Suppressor macrophage treated with lipopolysaccharide for 1 hour (primary cell): ENCODE data around the gene PIP4K2A.
A peak's percentile ranks its signal among the peaks of the same experiment; 100 is the strongest.
"Not testable (repeated sequence)": the region's sequence is repeated elsewhere in the genome, so short reads cannot be mapped to it uniquely, and the experiment has no call there.

ENCODE experiments used
- DNase-seq, 3 donors: peaks; one replicate each; pipeline ENCODE4 v3.0.0-alpha.2; 2020 to 2022

PIP4K2A gene

DNA sequence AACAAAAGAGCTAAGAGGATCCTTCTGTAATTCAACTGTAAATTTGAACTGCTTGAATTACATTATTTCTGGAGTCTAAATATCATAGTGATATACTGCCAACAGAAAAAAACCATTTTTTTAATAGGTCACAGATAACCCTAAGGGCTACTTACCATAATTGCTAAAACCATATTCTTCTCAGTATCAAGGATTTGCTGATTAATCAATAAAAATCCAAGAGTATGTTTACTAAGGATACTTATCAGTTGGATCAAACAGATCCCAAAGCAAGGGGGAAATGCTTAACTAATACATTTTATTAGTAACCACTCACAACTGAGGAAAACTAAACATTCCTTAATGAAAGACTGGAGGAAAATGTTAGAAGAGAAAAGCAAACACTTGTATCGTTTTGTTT, 166.0 kb downstream of the PIP4K2A start:
- no peak for DNase-seq

DNA sequence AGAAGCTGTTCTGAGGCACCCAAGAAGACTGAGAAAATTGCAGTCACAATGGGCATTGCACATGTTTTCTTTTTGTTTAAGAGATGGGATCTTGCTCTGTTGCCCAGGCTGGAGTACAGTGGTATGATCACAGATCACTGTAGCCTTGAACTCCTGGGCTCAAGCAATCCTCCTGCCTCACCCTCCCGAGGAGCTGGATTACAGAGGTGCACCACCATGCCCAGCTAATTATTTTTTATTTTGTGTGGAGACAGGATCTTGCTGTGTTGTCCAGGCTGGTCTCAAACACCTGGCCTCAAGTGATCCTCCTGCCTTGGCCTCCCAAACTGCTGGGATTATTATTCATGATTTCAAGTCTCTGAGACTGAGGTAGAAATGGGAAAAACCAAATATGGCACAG, 168.7 kb downstream of the PIP4K2A start:
- DNase-seq = no peak

GRCh38 chr10:22544325-22545068, 169.9 kb downstream of the PIP4K2A start:
- no peak for DNase-seq

DNA sequence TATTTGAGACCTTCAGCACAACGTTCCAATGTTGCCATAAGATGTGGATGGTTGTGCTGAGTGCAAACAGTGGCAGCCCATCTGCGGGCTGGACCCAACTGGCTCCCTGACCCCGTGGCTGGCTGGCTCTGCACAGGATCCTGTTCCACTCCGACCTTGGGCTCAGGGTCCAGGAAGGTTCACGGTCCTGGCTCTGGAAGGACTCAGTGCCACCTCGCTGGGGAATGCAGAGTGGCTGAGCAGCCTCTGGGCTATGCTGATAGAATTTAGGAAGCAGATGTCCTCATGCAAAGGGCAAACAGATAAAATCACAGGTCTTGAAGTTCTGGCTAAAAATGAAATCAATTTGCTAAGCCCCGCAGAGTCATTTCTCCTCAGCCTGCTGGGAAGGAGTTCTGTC, 171.6 kb downstream of the PIP4K2A start:
- DNase-seq = no peak

GRCh38 chr10:22541900-22542299, 172.5 kb downstream of the PIP4K2A start:
- DNase-seq = no peak

DNA sequence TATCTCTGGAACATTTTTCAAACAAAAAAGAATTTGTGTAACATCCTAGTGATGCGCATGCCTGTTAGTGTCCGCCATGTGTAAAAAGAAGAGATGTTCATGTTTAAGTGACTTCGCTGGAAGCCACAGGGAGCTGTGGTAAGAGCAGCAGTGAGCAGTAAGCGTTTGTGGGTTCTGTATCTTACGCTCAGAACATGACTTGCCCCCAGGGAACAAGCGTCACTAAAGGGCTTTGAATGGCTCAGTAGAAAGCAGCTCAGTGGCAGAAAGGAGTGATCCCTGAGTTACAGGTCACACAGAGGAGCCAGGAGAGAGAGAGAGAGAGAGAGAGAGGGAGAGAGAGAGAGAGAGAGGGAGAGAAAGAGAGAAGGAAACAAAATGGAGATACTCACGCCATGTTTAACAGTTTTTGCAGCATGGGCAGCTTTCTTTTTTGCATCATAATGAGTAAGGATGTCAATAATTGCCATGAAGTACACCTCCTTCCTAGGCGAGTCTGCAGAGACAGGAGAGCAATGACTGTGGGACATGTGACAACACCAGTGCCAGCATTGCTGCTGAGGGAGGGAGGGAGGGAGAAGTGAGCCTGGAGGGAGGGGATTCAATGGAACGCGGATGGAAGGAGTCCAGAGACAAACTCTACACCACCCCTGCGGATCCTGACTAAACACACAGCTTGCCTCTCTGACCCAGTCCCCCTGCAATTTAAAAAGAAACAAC, 174.6 kb downstream of the PIP4K2A start:
- no peak for DNase-seq

- DNase-seq = no peak
Measured at GRCh38 chr10:22537810-22538209, 176.6 kb downstream of the PIP4K2A start.

DNA sequence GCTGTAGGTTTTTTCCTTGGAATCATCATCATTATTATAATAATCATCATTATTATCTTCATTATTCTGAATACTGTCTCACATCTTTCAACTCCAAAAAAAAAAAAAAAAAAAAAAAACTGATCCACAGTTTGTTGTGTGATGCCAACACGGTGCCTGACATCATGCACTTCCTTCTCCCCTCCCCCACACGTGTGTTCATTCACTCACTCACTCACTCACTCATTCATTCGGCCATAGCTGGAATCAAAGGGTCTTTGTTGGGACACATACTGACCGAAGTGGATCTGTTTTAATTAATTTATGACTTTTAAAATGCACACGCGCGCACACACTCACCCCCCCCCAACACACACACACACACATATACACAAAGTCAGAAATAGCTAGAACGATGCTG, 177.8 kb downstream of the PIP4K2A start:
- DNase-seq = no peak

DNA sequence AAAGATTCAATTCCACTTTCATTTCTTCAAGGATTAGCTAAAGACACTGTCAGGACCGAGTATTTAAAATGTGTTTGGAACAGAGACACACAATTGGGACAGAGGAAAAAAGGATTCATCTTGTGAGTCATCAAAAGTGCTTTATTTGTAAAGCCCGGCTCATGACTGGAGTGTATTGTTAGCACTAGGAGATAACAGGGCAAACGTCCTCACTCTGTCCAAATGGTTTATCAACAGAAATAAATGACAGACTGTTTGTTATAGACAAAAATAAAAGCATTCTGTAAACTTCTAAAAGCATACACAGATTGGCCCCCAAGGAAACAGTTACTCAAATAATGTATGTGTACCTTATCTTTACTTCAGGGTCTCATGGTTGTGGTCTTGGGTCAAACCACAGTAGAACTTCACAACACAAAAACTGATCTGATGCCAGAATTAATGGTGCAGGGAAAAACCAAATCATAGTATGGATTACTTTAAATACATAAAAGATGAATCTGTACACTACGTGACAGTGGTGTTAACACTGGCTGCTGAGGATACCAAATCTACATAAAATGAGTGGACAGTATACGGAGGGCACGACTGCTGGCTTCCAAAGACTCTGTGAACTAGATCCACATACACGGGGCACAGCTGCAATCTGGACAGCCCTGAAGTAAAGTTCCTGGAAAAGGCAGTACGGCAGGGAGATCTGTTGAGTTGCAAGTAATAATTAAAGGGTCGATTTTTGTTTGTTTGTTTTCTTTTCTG, 179.4 kb downstream of the PIP4K2A start:
- no peak for DNase-seq

DNA sequence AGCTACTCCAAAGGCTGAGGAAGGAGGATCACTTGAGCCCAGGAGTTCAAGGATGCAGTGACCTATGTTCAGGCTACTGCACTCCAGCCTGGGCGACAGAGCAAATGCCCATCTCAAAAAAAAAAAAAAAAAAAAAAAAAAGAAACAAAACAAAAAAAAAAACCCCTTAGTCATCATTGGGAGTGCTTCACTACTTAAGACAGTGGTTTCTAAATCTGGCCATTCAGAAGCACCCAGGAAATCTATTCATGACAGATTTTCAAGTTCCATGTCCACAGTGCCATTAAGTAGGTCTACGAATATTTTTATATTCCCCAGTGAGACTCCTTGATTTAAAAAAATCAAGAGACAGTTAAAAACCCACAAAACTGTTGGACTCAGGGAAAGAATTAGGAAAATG, 182.9 kb downstream of the PIP4K2A start:
- DNase-seq = no peak

- no peak for DNase-seq
Measured at GRCh38 chr10:22531008-22531407, 183.4 kb downstream of the PIP4K2A start.

- no peak for DNase-seq
Measured at GRCh38 chr10:22527520-22527919, 186.9 kb downstream of the PIP4K2A start.

GRCh38 chr10:22524333-22524732, 190.0 kb downstream of the PIP4K2A start:
- not testable (repeated sequence) for DNase-seq

- DNase-seq = not testable (repeated sequence)
Measured at GRCh38 chr10:22520645-22521044, 193.7 kb downstream of the PIP4K2A start.

DNA sequence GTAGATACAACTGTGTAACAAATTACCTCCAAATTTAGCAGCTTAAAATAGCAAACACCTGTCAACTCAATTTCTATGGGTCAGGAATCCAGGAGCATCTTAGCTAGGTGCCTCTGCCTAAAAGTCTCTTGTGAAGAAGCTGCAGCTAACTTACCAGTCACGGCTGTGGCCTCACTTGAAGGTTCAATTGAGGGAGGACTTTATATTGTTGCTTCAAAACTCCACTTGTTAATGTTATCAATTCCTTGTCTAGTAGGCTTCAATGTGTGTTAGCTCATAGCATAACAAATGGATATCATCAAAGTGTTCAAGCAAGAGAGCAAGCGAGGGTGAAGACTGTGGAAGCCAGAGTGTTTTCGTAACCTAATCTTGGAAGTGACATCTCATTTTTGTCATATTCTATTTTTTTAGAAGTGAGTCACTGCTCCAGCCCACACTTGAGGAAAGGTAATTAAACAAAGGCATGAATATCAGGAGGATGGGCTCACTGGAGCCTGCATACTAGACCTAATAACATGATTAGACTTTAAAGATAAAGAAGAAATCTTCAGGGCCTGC, 196.1 kb downstream of the PIP4K2A start:
- DNase-seq = no peak

- DNase-seq = no peak
Measured at GRCh38 chr10:22515009-22515408, 199.4 kb downstream of the PIP4K2A start.

GRCh38 chr10:22514414-22514758, 200.0 kb downstream of the PIP4K2A start:
- DNase-seq = not testable (repeated sequence)

GRCh38 chr10:22513483-22514413, 200.6 kb downstream of the PIP4K2A start:
- not testable (repeated sequence) for DNase-seq

DNA sequence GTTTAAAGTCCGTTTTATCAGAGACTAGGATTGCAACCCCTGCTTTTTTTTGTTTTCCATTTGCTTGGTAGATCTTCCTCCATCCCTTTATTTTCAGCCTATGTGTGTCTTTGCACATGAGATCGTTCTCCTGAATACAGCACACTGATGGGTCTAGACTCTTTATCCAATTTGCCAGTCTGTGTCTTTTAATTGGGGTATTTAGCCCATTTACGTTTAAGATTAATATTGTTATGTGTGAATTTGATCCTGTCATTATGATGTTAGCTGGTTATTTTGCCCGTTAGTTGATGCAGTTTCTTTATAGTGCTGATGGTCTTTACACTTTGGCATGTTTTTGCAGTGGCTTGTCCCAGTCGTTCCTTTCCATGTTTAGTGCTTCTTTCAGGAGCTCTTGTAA, 202.4 kb downstream of the PIP4K2A start:
- DNase-seq = not testable (repeated sequence)

DNA sequence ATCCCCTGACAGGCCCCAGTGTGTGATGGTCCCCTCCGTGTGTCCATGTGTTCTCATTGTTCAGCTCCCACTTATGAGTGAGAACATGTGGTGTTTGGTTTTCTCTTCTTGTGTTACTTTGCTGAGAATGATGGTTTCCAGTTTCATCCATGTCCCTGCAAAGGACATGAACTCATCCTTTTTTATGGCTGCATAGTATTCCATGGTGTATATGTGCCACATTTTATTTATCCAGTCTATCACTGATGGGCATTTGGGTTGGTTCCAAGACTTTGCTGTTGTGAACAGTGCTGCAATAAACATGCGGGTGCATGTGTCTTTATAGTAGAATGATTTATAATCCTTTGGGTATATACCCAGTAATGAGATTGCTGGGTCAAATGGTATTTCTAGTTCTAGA, 206.2 kb downstream of the PIP4K2A start:
- not testable (repeated sequence) for DNase-seq

DNA sequence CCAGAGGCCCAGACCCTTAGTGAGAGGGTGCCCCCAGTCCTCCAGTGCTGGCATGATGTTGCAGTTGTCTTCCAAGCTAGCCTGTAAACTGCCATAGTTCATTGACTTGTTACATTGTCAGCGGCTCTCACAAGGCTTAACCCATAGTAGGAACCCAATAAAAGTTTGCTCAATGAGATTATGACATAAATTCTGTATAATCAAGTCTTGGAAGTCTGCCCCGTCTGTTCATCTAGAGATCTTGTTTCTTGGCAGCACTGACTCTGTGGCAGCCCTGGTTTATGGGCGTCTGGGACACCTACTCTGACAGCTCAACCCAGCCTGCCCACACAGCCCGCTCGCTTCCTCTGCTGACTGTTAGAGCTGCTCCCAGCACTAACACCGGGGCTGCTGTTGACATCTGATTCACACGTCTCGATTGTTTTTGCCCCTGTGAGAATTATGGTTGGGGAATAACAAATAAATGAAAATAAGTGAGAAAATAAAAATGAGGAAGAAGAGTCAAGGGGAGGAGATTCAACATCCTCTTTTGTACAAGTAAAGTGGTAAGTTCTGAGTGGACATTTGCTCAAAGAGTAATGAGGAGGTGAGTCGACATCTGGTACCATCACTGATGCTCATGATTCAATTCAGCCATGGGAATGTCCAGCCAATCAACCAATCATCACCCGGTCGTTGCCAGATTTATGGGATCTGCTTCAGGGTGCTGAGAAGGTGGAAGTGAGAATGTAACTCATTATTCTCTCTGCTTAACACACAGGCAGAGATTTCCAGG, 208.3 kb downstream of the PIP4K2A start:
- peak; percentile 61 to 71 (median 64) for DNase-seq
